HS-27A (cell line): ENCODE measurements around the gene C1R.

ENCODE experiments used
- DNase-seq: peaks from one replicate; pipeline ENCODE4 v3.0.0-alpha.2; 2012; ENCODE audit warnings: low read depth, missing footprints

C1R gene

GRCh38 chr12:7034464-7034863 is 57.8 kb downstream of the C1R start:
- DNase-seq, result no peak

GRCh38 chr12:7032990-7033389 is 59.3 kb downstream of the C1R start:
- no peak for DNase-seq

GRCh38 chr12:7031306-7031705 is 60.9 kb downstream of the C1R start:
- no peak for DNase-seq
